Lower leg skin (tissue), 3 donors: Measurements from ENCODE around the gene SRD5A2.

Source experiments
- CTCF ChIP-seq, 3 donors: fragments of 450-650 bp; IDR thresholded peaks; one replicate each; pipeline ENCODE4 v1.5.1; 2016; ENCODE audit warnings: antibody characterized with exemption in 3 of 3, mild to moderate bottlenecking in 3 of 3, moderate library complexity in 2 of 3
- POLR2A ChIP-seq, 2 donors: fragments of 450-650 bp; IDR thresholded peaks; one replicate each; pipeline ENCODE4 v1.6.1; 2016 to 2017; ENCODE audit warnings: antibody characterized with exemption in 2 of 2, mild to moderate bottlenecking in 1 of 2, moderate library complexity in 1 of 2

GRCh38 chr2:31505111-31505510 is 75.6 kb downstream of the SRD5A2 start:
- no peak for TF ChIP-seq POLR2A (IDR thresholded peaks at IDR 0.05)
- no peak for TF ChIP-seq CTCF (IDR thresholded peaks at IDR 0.05)
